Bronchus fibroblast of lung (primary cell): ENCODE results near the gene CELA1. TPM values are rescaled to one million over a fixed set of nuclear protein-coding genes. Genes with fewer than 3 reads are reported as not detected.

Experiments
- total RNA-seq: library from RNA; depleted of rRNA; stranded (reverse); fragments of >200 nt; gene quantifications from 2 replicates; pipeline ENCODE4 v1.2.3, GENCODE V29; 2015

Gene CELA1
- total RNA-seq, result not detected in 2 replicates

DNA sequence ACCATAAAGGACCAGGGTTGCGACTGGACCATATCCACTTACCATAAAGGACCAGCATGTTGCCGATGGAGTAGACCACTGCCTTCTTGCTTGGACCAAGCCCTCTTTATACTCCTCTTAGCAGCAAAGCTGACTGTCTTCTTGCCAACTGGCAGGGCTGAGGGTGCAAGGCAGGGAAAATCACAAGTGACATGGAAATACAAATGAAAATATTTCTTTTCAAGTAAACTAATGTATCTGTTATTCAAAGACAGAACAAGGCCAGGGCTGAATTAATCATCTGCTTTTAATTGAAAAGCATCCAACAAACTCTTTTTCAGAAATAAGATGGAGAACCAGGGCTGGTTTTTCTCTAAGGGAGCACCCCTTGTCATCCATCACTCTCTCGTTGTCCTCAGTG, at the start of gene CELA1:
Gene CELA1, minus strand, starts transcription at position 99 of the 400 bp plus-strand sequence. Its CDS starts 41 bp downstream, at position 58.

GRCh38 chr12:51391283-51392123, 45.0 kb upstream of the CELA1 start, which contains the start of gene GALNT6:
Gene GALNT6, minus strand, starts transcription at chr12:51391406. Its CDS starts 11,625 bp downstream, at chr12:51379781.

GRCh38 chr12:51323966-51324895, 22.2 kb downstream of the CELA1 start, which contains the start of gene BIN2:
Gene BIN2, minus strand, starts transcription at chr12:51324174. Its CDS starts 72 bp downstream, at chr12:51324102.

Other genes starting within 250 kb of the CELA1 start
- 7.6 and 8.5 TPM in 2 replicates for gene TFCP2, start 173.5 kb downstream of the CELA1 start, total RNA-seq
- gene POU6F1, start 128.6 kb downstream of the CELA1 start, total RNA-seq, result 4.7 and 6.4 TPM in 2 replicates
- 184 and 196 TPM in 2 replicates for gene DAZAP2, start 107.9 kb downstream of the CELA1 start, total RNA-seq
- gene SMAGP, start 76.3 kb downstream of the CELA1 start, total RNA-seq, result 23.2 and 30.5 TPM in 2 replicates
- gene BIN2, start 22.5 kb downstream of the CELA1 start, total RNA-seq, result not detected in 2 replicates
- gene GALNT6, start 44.7 kb upstream of the CELA1 start, total RNA-seq, result 39.4 and 60.4 TPM in 2 replicates
- gene SLC4A8, start 78.2 kb upstream of the CELA1 start, total RNA-seq, result 2.1 and 3.0 TPM in 2 replicates
- 0.74 and 1.7 TPM in 2 replicates for gene SCN8A, start 244.6 kb upstream of the CELA1 start, total RNA-seq